Nephron progenitor cell (in vitro differentiated cells): ENCODE results near the gene RNF212.

Source experiments
- DNase-seq: peaks from one replicate; pipeline ENCODE4 v3.0.0; 2021
- H3K27ac Mint-ChIP-seq: 2 replicates; pipeline ENCODE4 v1.8.0; 2021; ENCODE audit warnings: mild to moderate bottlenecking, moderate library complexity, mixed read lengths
- H3K27me3 Mint-ChIP-seq: 2 replicates; pipeline ENCODE4 v1.8.0; 2021; ENCODE audit warnings: mild to moderate bottlenecking, low read depth, mixed read lengths; ENCODE audit not compliant: poor library complexity
- H3K36me3 Mint-ChIP-seq: 2 replicates; pipeline ENCODE4 v1.8.0; 2021; ENCODE audit warnings: low read depth, mixed read lengths
- H3K4me1 Mint-ChIP-seq: 2 replicates; pipeline ENCODE4 v1.8.0; 2021; ENCODE audit warnings: mixed read lengths
- H3K4me3 Mint-ChIP-seq: 2 replicates; pipeline ENCODE4 v1.8.0; 2021; ENCODE audit warnings: mild to moderate bottlenecking, moderate library complexity, mixed read lengths
- H3K9me3 Mint-ChIP-seq: 2 replicates; pipeline ENCODE4 v1.8.0; 2021; ENCODE audit warnings: mild to moderate bottlenecking, moderate library complexity, mixed read lengths
- TF ChIP-seq, protein P1 (sequence below): fragments of 200-600 bp; sonication (generic); IDR thresholded peaks from 2 replicates; pipeline ENCODE4 v1.5.0; 2021; ENCODE audit warnings: antibody characterized with exemption

Gene RNF212

DNA sequence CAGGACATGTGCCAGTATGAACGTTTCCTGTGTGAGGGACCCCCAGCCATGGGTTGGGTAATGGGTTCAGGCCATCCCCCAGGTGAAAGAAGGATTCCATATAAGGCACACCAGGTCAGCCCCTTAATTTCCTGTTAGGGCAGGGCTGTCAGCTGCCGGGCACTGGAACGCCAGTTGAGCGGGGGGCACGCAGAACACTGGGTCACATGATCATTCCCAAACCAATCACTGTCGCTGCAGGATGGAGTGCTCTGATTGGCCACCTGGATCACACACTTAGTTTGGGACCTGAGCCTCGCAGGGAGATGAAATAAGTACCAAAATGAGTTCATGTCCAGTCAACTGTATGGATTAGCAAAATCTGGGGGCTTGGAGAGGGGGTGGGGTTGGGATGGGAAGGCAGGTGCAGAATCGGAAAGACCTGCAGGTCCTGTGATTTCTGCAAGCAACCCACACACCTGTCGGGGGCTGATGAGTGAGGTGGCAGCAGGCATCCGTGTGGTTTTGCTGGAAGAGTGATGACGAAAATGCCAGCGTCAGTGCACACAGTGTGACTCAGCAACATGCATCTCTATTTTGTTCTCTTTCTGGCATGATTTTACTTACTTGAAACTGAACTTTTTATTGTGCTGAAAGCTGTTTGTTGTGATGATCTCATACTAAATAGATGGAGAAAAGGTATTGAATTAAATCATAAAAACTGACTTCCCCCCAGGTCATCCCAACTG lies 32.2 kb downstream of the RNF212 start:
- Mint-ChIP-seq H3K27ac (no peak overlapping the region), H3K4me1 (no peaks in the 10 kb centered on the region), H3K27me3 (peaks cover 70% of the 10 kb centered on the region), H3K36me3 (no peaks in the 10 kb centered on the region), H3K4me3 (no peak overlapping the region), H3K9me3 (peaks cover 13% of the 10 kb centered on the region)
- TF ChIP-seq, protein P1, sequence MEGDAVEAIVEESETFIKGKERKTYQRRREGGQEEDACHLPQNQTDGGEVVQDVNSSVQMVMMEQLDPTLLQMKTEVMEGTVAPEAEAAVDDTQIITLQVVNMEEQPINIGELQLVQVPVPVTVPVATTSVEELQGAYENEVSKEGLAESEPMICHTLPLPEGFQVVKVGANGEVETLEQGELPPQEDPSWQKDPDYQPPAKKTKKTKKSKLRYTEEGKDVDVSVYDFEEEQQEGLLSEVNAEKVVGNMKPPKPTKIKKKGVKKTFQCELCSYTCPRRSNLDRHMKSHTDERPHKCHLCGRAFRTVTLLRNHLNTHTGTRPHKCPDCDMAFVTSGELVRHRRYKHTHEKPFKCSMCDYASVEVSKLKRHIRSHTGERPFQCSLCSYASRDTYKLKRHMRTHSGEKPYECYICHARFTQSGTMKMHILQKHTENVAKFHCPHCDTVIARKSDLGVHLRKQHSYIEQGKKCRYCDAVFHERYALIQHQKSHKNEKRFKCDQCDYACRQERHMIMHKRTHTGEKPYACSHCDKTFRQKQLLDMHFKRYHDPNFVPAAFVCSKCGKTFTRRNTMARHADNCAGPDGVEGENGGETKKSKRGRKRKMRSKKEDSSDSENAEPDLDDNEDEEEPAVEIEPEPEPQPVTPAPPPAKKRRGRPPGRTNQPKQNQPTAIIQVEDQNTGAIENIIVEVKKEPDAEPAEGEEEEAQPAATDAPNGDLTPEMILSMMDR = no peak
- DNase-seq = no peak

DNA sequence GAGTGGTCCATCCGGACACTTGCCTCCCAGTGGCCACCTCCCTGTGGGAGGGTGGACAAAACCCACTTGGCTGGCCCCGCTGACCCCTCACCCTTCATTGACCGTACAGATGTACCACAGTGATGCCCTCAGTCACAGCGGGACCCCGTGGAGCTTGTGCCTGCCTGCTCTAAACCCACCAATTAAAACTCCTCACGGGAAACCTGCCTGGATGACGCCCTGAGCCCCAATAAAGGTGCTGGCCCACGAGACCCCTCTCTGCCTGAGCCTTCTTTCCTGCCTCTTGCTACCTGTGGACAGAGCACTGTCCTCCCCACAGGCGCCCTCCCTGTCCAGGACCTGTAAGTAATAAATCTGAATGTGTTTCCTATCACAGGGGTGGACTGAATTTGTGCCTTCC lies 32.9 kb downstream of the RNF212 start:
- TF ChIP-seq, protein P1 = no peak
- Mint-ChIP-seq H3K4me3 (no peak overlapping the region), H3K27ac (no peak overlapping the region), H3K4me1 (no peaks in the 10 kb centered on the region), H3K27me3 (peaks cover 64% of the 10 kb centered on the region), H3K9me3 (peaks cover 13% of the 10 kb centered on the region), H3K36me3 (no peaks in the 10 kb centered on the region)
- DNase-seq = no peak

- no peaks in the 10 kb centered on the region for H3K4me1 Mint-ChIP-seq
- H3K9me3 Mint-ChIP-seq = peaks cover 13% of the 10 kb centered on the region
- TF ChIP-seq, protein P1 = no peak
- H3K36me3 Mint-ChIP-seq = no peaks in the 10 kb centered on the region
- H3K4me3 Mint-ChIP-seq = no peak overlapping the region
- DNase-seq = no peak
- H3K27ac Mint-ChIP-seq = no peak overlapping the region
- H3K27me3 Mint-ChIP-seq = peaks cover 64% of the 10 kb centered on the region
Observed at GRCh38 chr4:1079711-1080265, 33.6 kb downstream of the RNF212 start.

DNA sequence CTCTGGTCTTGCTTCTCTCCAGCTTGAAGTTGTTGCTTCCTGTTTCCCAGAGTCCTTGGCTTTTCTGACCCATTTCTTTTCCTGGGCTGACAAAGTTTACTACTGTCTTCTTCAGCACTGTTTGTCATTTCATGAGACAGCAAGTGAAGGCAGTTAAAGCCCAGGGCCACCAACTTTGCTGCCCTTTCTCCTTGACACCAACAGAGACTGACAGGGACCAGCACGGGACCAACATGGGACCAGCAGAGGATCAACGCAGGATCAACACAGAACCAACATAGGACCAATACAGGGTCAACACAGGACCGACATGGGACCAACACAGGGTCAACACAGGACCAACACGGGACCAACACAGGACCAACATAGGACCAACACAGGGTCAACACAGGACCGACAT lies 34.9 kb downstream of the RNF212 start:
- Mint-ChIP-seq H3K4me1 (no peaks in the 10 kb centered on the region), H3K9me3 (peaks cover 13% of the 10 kb centered on the region), H3K27ac (no peak overlapping the region), H3K36me3 (no peaks in the 10 kb centered on the region), H3K27me3 (peaks cover 65% of the 10 kb centered on the region), H3K4me3 (no peak overlapping the region)
- DNase-seq = no peak
- TF ChIP-seq, protein P1 = no peak

- Mint-ChIP-seq H3K27me3 (peaks cover 69% of the 10 kb centered on the region), H3K27ac (no peak overlapping the region), H3K4me3 (no peak overlapping the region), H3K4me1 (peaks cover 3% of the 10 kb centered on the region), H3K36me3 (no peaks in the 10 kb centered on the region), H3K9me3 (peaks cover 13% of the 10 kb centered on the region)
- TF ChIP-seq, protein P1 = no peak
- DNase-seq = no peak
Observed at GRCh38 chr4:1077711-1078477, 35.5 kb downstream of the RNF212 start.
